HL-60 (cell line): ENCODE data around the gene AFF1.

Experiments
- TF ChIP-seq, protein P1 (sequence below): IDR thresholded peaks from one replicate; pipeline ENCODE4 v1.5.1; 2011; ENCODE audit warnings: low read length, control low read depth, inconsistent platforms; ENCODE audit not compliant: insufficient read depth
- TF ChIP-seq, protein P2 (sequence below): IDR thresholded peaks from 2 replicates; pipeline ENCODE4 v1.6.1; 2012; ENCODE audit warnings: low read depth; ENCODE audit not compliant: insufficient replicate concordance

DNA sequence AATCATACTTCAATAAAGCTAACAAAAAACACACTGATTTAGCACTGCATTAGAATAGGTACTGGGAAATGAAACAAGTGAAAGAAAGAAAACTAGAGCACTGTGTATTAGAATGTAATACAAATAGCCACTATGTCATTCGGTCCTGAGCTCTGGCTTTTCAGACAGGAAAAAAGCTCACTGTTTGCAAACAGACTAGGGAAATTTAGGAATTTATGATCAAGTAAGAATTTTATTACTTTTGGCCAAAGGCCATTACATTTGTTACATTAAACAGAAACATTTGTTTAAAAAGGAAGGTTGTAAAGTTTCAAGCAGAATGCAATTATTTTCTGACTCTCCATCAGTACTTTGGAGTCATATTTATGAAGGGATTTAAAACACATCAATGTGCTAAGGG lies 216.9 kb downstream of the AFF1 start:
- TF ChIP-seq, protein P1, sequence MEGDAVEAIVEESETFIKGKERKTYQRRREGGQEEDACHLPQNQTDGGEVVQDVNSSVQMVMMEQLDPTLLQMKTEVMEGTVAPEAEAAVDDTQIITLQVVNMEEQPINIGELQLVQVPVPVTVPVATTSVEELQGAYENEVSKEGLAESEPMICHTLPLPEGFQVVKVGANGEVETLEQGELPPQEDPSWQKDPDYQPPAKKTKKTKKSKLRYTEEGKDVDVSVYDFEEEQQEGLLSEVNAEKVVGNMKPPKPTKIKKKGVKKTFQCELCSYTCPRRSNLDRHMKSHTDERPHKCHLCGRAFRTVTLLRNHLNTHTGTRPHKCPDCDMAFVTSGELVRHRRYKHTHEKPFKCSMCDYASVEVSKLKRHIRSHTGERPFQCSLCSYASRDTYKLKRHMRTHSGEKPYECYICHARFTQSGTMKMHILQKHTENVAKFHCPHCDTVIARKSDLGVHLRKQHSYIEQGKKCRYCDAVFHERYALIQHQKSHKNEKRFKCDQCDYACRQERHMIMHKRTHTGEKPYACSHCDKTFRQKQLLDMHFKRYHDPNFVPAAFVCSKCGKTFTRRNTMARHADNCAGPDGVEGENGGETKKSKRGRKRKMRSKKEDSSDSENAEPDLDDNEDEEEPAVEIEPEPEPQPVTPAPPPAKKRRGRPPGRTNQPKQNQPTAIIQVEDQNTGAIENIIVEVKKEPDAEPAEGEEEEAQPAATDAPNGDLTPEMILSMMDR, result no peak
- TF ChIP-seq, protein P2, sequence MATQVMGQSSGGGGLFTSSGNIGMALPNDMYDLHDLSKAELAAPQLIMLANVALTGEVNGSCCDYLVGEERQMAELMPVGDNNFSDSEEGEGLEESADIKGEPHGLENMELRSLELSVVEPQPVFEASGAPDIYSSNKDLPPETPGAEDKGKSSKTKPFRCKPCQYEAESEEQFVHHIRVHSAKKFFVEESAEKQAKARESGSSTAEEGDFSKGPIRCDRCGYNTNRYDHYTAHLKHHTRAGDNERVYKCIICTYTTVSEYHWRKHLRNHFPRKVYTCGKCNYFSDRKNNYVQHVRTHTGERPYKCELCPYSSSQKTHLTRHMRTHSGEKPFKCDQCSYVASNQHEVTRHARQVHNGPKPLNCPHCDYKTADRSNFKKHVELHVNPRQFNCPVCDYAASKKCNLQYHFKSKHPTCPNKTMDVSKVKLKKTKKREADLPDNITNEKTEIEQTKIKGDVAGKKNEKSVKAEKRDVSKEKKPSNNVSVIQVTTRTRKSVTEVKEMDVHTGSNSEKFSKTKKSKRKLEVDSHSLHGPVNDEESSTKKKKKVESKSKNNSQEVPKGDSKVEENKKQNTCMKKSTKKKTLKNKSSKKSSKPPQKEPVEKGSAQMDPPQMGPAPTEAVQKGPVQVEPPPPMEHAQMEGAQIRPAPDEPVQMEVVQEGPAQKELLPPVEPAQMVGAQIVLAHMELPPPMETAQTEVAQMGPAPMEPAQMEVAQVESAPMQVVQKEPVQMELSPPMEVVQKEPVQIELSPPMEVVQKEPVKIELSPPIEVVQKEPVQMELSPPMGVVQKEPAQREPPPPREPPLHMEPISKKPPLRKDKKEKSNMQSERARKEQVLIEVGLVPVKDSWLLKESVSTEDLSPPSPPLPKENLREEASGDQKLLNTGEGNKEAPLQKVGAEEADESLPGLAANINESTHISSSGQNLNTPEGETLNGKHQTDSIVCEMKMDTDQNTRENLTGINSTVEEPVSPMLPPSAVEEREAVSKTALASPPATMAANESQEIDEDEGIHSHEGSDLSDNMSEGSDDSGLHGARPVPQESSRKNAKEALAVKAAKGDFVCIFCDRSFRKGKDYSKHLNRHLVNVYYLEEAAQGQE, result no peak
